ENCODE measurements around the gene RBM4B.

Gene RBM4B

DNA sequence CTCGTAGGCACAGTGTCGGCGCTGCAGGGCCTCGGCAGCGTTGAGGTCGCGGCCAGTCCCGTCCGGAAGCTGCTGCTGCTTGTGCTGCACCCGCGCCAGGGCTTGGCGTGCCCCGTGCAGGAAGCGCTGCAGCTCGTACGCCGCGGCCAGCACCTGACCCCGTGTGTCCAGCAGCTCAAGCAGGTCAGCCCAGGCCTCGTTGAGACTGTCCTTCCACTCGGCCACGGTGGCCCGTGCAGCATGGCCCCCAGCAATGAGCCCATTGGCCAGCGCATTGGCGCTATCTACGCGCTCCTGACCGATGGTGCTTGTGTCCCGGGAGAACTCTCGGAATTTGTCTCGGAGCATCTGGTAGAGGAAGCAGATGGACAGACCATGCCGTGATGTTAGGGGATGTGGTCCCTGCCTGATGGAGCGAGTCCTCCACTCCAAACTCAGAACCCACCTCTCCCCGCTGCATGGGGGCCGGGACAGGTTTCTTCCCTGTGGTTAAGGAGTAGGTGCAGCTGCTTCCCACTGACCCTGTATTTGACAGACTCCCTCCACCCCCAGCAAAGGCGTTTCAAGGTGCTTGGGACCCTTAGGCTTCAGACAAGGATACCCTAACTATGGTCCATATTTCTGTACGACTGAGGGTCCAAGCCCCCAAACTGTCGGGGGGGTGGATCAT is 13.8 kb upstream of the RBM4B start:
- Histone ChIP-seq H3F3A (ENCODE audit: low read depth) (no peaks in the 10 kb centered on the region), H3K4me3 (ENCODE audit: low read length, poor library complexity, severe bottlenecking) (no peak overlapping the region), H3K9ac (ENCODE audit: low read depth, low read length, poor library complexity, severe bottlenecking) (no peak overlapping the region), H3K79me2 (ENCODE audit: insufficient read depth, low read length) (no peaks in the 10 kb centered on the region), H2AFZ (ENCODE audit: low read length) (no peak overlapping the region), H4K20me1 (ENCODE audit: insufficient read depth, low read length, poor library complexity, severe bottlenecking) (no peaks in the 10 kb centered on the region), H3K27me3 (ENCODE audit: insufficient read depth, low read length, poor library complexity, severe bottlenecking) (no peaks in the 10 kb centered on the region), H3K9me3 (ENCODE audit: insufficient read depth, low read depth, low read length) (no peaks in the 10 kb centered on the region), H3K4me1 (ENCODE audit: insufficient read depth, low read length, poor library complexity, severe bottlenecking) (peaks cover 3% of the 10 kb centered on the region), H3K4me2 (ENCODE audit: low read depth, low read length, poor library complexity, severe bottlenecking) (no peak overlapping the region), H3K9me2 (replicated peaks; ENCODE audit: low read depth, low read length) (no peaks in the 10 kb centered on the region), H3K36me3 (ENCODE audit: insufficient read depth, low read length) (no peaks in the 10 kb centered on the region; the same call in 1 of the 2 replicates)
- no peak for TF ChIP-seq EZH2phosphoT487 (IDR thresholded peaks at IDR 0.05; ENCODE audit: borderline replicate concordance)
- TF ChIP-seq, protein P1, sequence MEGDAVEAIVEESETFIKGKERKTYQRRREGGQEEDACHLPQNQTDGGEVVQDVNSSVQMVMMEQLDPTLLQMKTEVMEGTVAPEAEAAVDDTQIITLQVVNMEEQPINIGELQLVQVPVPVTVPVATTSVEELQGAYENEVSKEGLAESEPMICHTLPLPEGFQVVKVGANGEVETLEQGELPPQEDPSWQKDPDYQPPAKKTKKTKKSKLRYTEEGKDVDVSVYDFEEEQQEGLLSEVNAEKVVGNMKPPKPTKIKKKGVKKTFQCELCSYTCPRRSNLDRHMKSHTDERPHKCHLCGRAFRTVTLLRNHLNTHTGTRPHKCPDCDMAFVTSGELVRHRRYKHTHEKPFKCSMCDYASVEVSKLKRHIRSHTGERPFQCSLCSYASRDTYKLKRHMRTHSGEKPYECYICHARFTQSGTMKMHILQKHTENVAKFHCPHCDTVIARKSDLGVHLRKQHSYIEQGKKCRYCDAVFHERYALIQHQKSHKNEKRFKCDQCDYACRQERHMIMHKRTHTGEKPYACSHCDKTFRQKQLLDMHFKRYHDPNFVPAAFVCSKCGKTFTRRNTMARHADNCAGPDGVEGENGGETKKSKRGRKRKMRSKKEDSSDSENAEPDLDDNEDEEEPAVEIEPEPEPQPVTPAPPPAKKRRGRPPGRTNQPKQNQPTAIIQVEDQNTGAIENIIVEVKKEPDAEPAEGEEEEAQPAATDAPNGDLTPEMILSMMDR (conservative IDR thresholded peaks at IDR 0.05; ENCODE audit: low read length) = no peak

GRCh38 chr11:66689661-66690590 is 12.2 kb upstream of the RBM4B start:
- Histone ChIP-seq H3K9me2 (replicated peaks; ENCODE audit: low read depth, low read length) (no peaks in the 10 kb centered on the region), H3K4me2 (ENCODE audit: low read depth, low read length, poor library complexity, severe bottlenecking) (no peak overlapping the region), H3F3A (ENCODE audit: low read depth) (no peaks in the 10 kb centered on the region), H4K20me1 (ENCODE audit: insufficient read depth, low read length, poor library complexity, severe bottlenecking) (no peaks in the 10 kb centered on the region), H2AFZ (ENCODE audit: low read length) (no peak overlapping the region), H3K79me2 (ENCODE audit: insufficient read depth, low read length) (no peaks in the 10 kb centered on the region), H3K9ac (ENCODE audit: low read depth, low read length, poor library complexity, severe bottlenecking) (no peak overlapping the region), H3K36me3 (ENCODE audit: insufficient read depth, low read length) (no peaks in the 10 kb centered on the region; the same call in 1 of the 2 replicates), H3K4me1 (ENCODE audit: insufficient read depth, low read length, poor library complexity, severe bottlenecking) (peaks cover 1% of the 10 kb centered on the region), H3K4me3 (ENCODE audit: low read length, poor library complexity, severe bottlenecking) (no peak overlapping the region), H3K9me3 (ENCODE audit: insufficient read depth, low read depth, low read length) (no peaks in the 10 kb centered on the region), H3K27me3 (ENCODE audit: insufficient read depth, low read length, poor library complexity, severe bottlenecking) (no peaks in the 10 kb centered on the region)
- no peak for TF ChIP-seq EZH2phosphoT487 (IDR thresholded peaks at IDR 0.05; ENCODE audit: borderline replicate concordance)
- TF ChIP-seq, protein P1 (conservative IDR thresholded peaks at IDR 0.05; ENCODE audit: low read length) = no peak

- no peaks in the 10 kb centered on the region for H3K27me3 ChIP-seq (ENCODE audit: insufficient read depth, low read length, poor library complexity, severe bottlenecking)
- no peaks in the 10 kb centered on the region for H4K20me1 ChIP-seq (ENCODE audit: insufficient read depth, low read length, poor library complexity, severe bottlenecking)
- TF ChIP-seq EZH2phosphoT487 (IDR thresholded peaks at IDR 0.05; ENCODE audit: borderline replicate concordance) = no peak
- TF ChIP-seq, protein P1 (conservative IDR thresholded peaks at IDR 0.05; ENCODE audit: low read length) = no peak
- H3K9ac ChIP-seq (ENCODE audit: low read depth, low read length, poor library complexity, severe bottlenecking) = no peak overlapping the region
- no peaks in the 10 kb centered on the region for H3K9me2 ChIP-seq (replicated peaks; ENCODE audit: low read depth, low read length)
- H3K4me3 ChIP-seq (ENCODE audit: low read length, poor library complexity, severe bottlenecking) = no peak overlapping the region
- no peaks in the 10 kb centered on the region for H3F3A ChIP-seq (ENCODE audit: low read depth)
- H3K4me2 ChIP-seq (ENCODE audit: low read depth, low read length, poor library complexity, severe bottlenecking) = no peak overlapping the region
- no peaks in the 10 kb centered on the region for H3K4me1 ChIP-seq (ENCODE audit: insufficient read depth, low read length, poor library complexity, severe bottlenecking)
- no peaks in the 10 kb centered on the region; the same call in 1 of the 2 replicates for H3K36me3 ChIP-seq (ENCODE audit: insufficient read depth, low read length)
- H3K9me3 ChIP-seq (ENCODE audit: insufficient read depth, low read depth, low read length) = no peaks in the 10 kb centered on the region
- H2AFZ ChIP-seq (ENCODE audit: low read length) = no peak overlapping the region
- H3K79me2 ChIP-seq (ENCODE audit: insufficient read depth, low read length) = no peaks in the 10 kb centered on the region
Measured at GRCh38 chr11:66688561-66689534, 11.2 kb upstream of the RBM4B start.

Data from Loucy (cell line).